HCT116 (cell line): ENCODE results near the gene POLR2I.

Source experiments
- EZH2phosphoT487 ChIP-seq: fragments of 200-600 bp; IDR thresholded peaks from 2 replicates; pipeline ENCODE4 v1.6.1; 2018; ENCODE audit warnings: antibody characterized with exemption, borderline replicate concordance
- TF ChIP-seq, protein P1 (sequence below): IDR thresholded peaks from 2 replicates; pipeline ENCODE4 v1.6.1; 2012

DNA sequence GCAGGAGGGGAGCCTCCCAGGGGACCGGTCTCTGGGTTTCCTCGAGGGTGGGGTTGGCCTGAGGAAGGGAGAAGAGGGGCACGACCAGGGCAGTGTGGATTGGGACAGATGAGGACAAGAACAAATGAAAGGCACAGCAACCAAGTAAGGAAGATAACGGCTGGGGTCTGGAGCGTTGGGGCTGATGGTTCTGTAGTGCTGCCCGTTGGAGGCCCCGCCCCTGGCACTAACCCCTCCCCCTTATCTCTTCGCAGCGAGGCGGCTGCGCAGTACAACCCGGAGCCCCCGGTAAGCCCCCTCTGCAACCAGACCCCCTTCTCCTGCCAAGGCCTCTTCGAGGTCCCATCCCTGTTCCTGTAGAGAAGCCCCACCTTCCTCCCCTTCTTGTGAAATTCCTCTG is 27.4 kb upstream of the POLR2I start:
- TF ChIP-seq, protein P1, sequence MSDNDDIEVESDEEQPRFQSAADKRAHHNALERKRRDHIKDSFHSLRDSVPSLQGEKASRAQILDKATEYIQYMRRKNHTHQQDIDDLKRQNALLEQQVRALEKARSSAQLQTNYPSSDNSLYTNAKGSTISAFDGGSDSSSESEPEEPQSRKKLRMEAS = no peak
- TF ChIP-seq EZH2phosphoT487 = no peak
